A549 (cell line): ENCODE data around the gene KRT34. TPM values are rescaled to one million over a fixed set of nuclear protein-coding genes. Genes with fewer than 3 reads are reported as not detected.

ENCODE experiments used
- ATAC-seq, 2 experiments: fragments of 200-7000 bp in 1 of 2; fragments of >200 bp in 1 of 2; cut with Nextera tagmentation in 1 of 2; cut with Tn5 transposase in 1 of 2; 3 replicates each; pipeline versions ENCODE4 v1.8.0 to v1.9.1; 2018 to 2020; ENCODE audit warnings: mild to moderate bottlenecking in 1 of 2, moderate library complexity in 1 of 2
- CTCF ChIA-PET: fragments of 300-600 bp; sonication (Branson Sonifier 250); formaldehyde crosslinking; extraction: SDS; loops from one replicate; lab custom pipeline; 2021; ENCODE audit warnings: antibody characterized with exemption, inconsistent platforms; lab: Yijun Ruan, JAX
- POLR2A ChIA-PET: fragments of 350-600 bp; formaldehyde crosslinking; extraction: SDS; loops from one replicate; lab custom pipeline; 2021; ENCODE audit warnings: antibody characterized with exemption, inconsistent platforms; lab: Yijun Ruan, JAX
- DNase-seq, 2 experiments: peaks; one replicate each; pipeline versions ENCODE4 v3.0.0 to v3.0.0-alpha.2; 2011 to 2016; ENCODE audit warnings: low read depth in 1 of 2, low spot score in 1 of 2
- FAIRE-seq: peaks from 2 replicates; lab custom pipeline; 2011; peaks lifted over from hg19 to GRCh38; lab: Jason Lieb, UNC
- H3K27ac ChIP-seq, 2 experiments: fragments of >200 bp; sonication (Bioruptor Twin); formaldehyde crosslinking; 3 replicates each; pipeline ENCODE4 v1.5.1; 2016 to 2017
- H3K4me1 ChIP-seq: fragments of >200 bp; sonication (Bioruptor Twin); formaldehyde crosslinking; 3 replicates; pipeline ENCODE4 v1.6.1; 2016
- H3K4me2 ChIP-seq: fragments of >200 bp; sonication (Bioruptor Twin); formaldehyde crosslinking; 3 replicates; pipeline ENCODE4 v1.6.1; 2016
- H3K4me3 ChIP-seq: fragments of >200 bp; sonication (Bioruptor Twin); formaldehyde crosslinking; 3 replicates; pipeline ENCODE4 v1.5.1; 2016
- H3K9me3 ChIP-seq: fragments of >200 bp; sonication (Bioruptor Twin); formaldehyde crosslinking; 3 replicates; pipeline ENCODE4 v1.6.1; 2016
- ATOH8 ChIP-seq: fragments of 250-450 bp; sonication (Bioruptor Pico); IDR thresholded peaks from 2 replicates; pipeline ENCODE4 v1.5.0; 2020; ENCODE audit warnings: low read depth, mild to moderate bottlenecking, moderate library complexity
- CBX8 ChIP-seq: fragments of 200-600 bp; sonication (generic); IDR thresholded peaks from 2 replicates; pipeline ENCODE4 v1.6.1; 2016
- CHD4 ChIP-seq: fragments of 200-600 bp; sonication (generic); IDR thresholded peaks from 2 replicates; pipeline ENCODE4 v1.6.1; 2016; ENCODE audit warnings: antibody characterized with exemption, mild to moderate bottlenecking, borderline replicate concordance
- EHF ChIP-seq: fragments of 250-450 bp; sonication (Bioruptor Pico); IDR thresholded peaks from 2 replicates; pipeline ENCODE4 v1.5.0; 2020; ENCODE audit warnings: mild to moderate bottlenecking
- HDAC2 ChIP-seq: fragments of 200-600 bp; sonication (generic); IDR thresholded peaks from 2 replicates; pipeline ENCODE4 v1.6.1; 2016
- HES2 ChIP-seq: fragments of >200 bp; sonication (Bioruptor Twin); formaldehyde crosslinking; IDR thresholded peaks from 2 replicates; pipeline ENCODE4 v1.6.1; 2016
- HOXB13 ChIP-seq: fragments of 250-450 bp; sonication (Bioruptor Pico); IDR thresholded peaks from 2 replicates; pipeline ENCODE4 v1.5.0; 2020; ENCODE audit warnings: low read depth, mild to moderate bottlenecking, moderate library complexity
- HOXB5 ChIP-seq: fragments of 250-450 bp; sonication (Bioruptor Pico); IDR thresholded peaks from 2 replicates; pipeline ENCODE4 v1.5.0; 2020; ENCODE audit warnings: mild to moderate bottlenecking, moderate library complexity
- JUN ChIP-seq, 2 experiments: fragments of >200 bp; sonication (Bioruptor Twin); formaldehyde crosslinking; IDR thresholded peaks; 2 replicates in 1 of 2; 3 replicates in 1 of 2; pipeline ENCODE4 v1.6.1; 2016 to 2017
- JUNB ChIP-seq: fragments of >200 bp; sonication (Bioruptor Twin); formaldehyde crosslinking; IDR thresholded peaks from 2 replicates; pipeline ENCODE4 v1.6.1; 2016
- KDM5A ChIP-seq: fragments of 200-600 bp; sonication (generic); IDR thresholded peaks from 2 replicates; pipeline ENCODE4 v1.6.1; 2016; ENCODE audit warnings: antibody characterized with exemption, mild to moderate bottlenecking
- MAFK ChIP-seq: fragments of 450-650 bp; IDR thresholded peaks from 2 replicates; pipeline ENCODE4 v1.6.1; 2014; ENCODE audit not compliant: partially characterized antibody
- MAX ChIP-seq: IDR thresholded peaks from 2 replicates; pipeline ENCODE4 v1.6.1; 2012
- MAZ ChIP-seq: fragments of 150-350 bp; IDR thresholded peaks from 2 replicates; pipeline ENCODE4 v1.6.1; 2014; ENCODE audit warnings: antibody characterized with exemption, low read depth, low read length, borderline replicate concordance
- MYC ChIP-seq: IDR thresholded peaks from 2 replicates; pipeline ENCODE4 v1.6.1; 2012; ENCODE audit warnings: mild to moderate bottlenecking, inconsistent platforms, low read length, improper control_type of control experiment, borderline replicate concordance
- RAD21 ChIP-seq, 2 experiments: fragments of >200 bp in 1 of 2; sonication (Bioruptor Twin) in 1 of 2; formaldehyde crosslinking in 1 of 2; IDR thresholded peaks in 1 of 2; conservative IDR thresholded peaks in 1 of 2; 2 replicates in 1 of 2; 3 replicates in 1 of 2; pipeline ENCODE4 v1.6.1; 2012 to 2018; ENCODE audit warnings: inconsistent platforms in 1 of 2
- RFX5 ChIP-seq: fragments of 450-650 bp; IDR thresholded peaks from 2 replicates; pipeline ENCODE4 v1.7.1; 2014; ENCODE audit warnings: antibody characterized with exemption, mild to moderate bottlenecking, moderate library complexity
- SMC3 ChIP-seq: fragments of >200 bp; sonication (Bioruptor Twin); formaldehyde crosslinking; IDR thresholded peaks from 3 replicates; pipeline ENCODE4 v1.6.1; 2018; ENCODE audit warnings: inconsistent platforms
- TFCP2L1 ChIP-seq: fragments of 250-450 bp; sonication (Bioruptor Pico); IDR thresholded peaks from 2 replicates; pipeline ENCODE4 v1.5.0; 2021; ENCODE audit warnings: mild to moderate bottlenecking
- ZNF302 ChIP-seq: fragments of 250-450 bp; sonication (Bioruptor Pico); IDR thresholded peaks from 2 replicates; pipeline ENCODE4 v1.9.0; 2021; ENCODE audit warnings: inconsistent platforms, mild to moderate bottlenecking, moderate library complexity
- ZSCAN20 ChIP-seq: fragments of 250-450 bp; sonication (Bioruptor Pico); IDR thresholded peaks from 2 replicates; pipeline ENCODE4 v1.8.0; 2022; ENCODE audit warnings: mild to moderate bottlenecking, moderate library complexity
- WGBS: methylation state at CpG from one replicate; pipeline ENCODE4 v1.1.6; 2017; ENCODE audit errors: missing lambda C conversion rate; 5-methylcytosine and 5-hydroxymethylcytosine counted together
- polyA plus RNA-seq, 4 experiments: library from polyadenylated mRNA; depleted of rRNA in 3 of 4; stranded (reverse); fragments of >200 nt; fragmentation: RNase III in 1 of 4; extraction: RNeasy Plus Mini Kit Qiagen cat#74134 plus additional on column Dnase treatment in 1 of 4; gene quantifications; 2 replicates in 3 of 4; 3 replicates in 1 of 4; pipeline ENCODE4 v1.2.3, GENCODE V29; 2011 to 2017
- TF ChIP-seq, protein P1 (sequence below): IDR thresholded peaks from 2 replicates; pipeline ENCODE4 v1.6.1; 2012
- TF ChIP-seq, protein P2 (sequence below): fragments of >200 bp; sonication (Bioruptor Twin); formaldehyde crosslinking; IDR thresholded peaks from 3 replicates; pipeline ENCODE4 v1.5.1; 2016

KRT34 gene
- polyA plus RNA-seq, 2 of the 4 experiments (the other 2 are of a cell fraction), result 0.09 to 0.23 TPM

DNA sequence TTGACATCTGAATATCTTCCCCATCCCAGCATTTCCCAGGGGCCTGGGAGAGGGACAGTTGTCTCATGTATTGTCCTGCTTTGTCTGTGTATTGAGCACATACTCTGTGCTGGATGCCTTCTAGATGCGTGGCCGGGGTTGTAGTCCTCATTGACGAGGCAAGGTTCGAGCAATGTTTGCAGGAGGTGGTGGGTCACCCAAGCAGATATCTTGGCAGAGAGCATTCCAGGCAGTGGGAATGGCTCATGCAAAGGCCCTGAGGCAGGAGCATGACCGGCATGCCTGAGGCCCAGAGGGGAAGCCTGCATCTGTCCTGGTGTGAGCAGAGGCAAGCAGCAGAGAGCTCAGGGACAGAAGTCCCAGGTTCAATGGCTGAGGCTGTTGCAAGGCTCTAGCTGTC is 49.0 kb downstream of the KRT34 start (continued):
- TF ChIP-seq RFX5 (no peak), HDAC2 (no peak)
- TF ChIP-seq, all 56 proteins: peak for 0

- DNase-seq (no peak), ATAC-seq (no peak), FAIRE-seq (no peak)
- ChIA-PET CTCF (interaction anchor here (0.9 to 5.5 kb wide), 9 partner anchors 10 to 475 kb away, joined by 3 to 40 read pairs (median 16); no protein-coding TSS in a partner anchor), POLR2A (no interaction called here)
- Histone ChIP-seq H3K4me3 (no peak overlapping the region), H3K4me2 (no peak overlapping the region), H3K4me1 (no peaks in the 10 kb centered on the region), H3K9me3 (no peaks in the 10 kb centered on the region), H3K27ac (no peak overlapping the region)
- no peak for TF ChIP-seq TFCP2L1
- no peak for TF ChIP-seq RAD21 (conservative IDR thresholded peaks at IDR 0.05 in 1 of 2, IDR thresholded peaks at IDR 0.05 in 1 of 2)
- no peak for TF ChIP-seq ATOH8 (CRISPR knock-in tag)
- no peak for TF ChIP-seq CHD4
- TF ChIP-seq MAFK, result no peak
- TF ChIP-seq RFX5, result no peak
- TF ChIP-seq HES2, result no peak
- TF ChIP-seq MYC, result no peak
- no peak for TF ChIP-seq HOXB13 (CRISPR knock-in tag)
- TF ChIP-seq ZNF302 (CRISPR knock-in tag), result no peak
- TF ChIP-seq SMC3, result no peak
- TF ChIP-seq CBX8, result no peak
- TF ChIP-seq EHF (CRISPR knock-in tag), result no peak
- WGBS, result 55% methylated on average over 2 of the region's 2 CpGs
These were observed 49.9 kb downstream of the KRT34 start for GRCh38 chr17:41332239-41332638.

DNA sequence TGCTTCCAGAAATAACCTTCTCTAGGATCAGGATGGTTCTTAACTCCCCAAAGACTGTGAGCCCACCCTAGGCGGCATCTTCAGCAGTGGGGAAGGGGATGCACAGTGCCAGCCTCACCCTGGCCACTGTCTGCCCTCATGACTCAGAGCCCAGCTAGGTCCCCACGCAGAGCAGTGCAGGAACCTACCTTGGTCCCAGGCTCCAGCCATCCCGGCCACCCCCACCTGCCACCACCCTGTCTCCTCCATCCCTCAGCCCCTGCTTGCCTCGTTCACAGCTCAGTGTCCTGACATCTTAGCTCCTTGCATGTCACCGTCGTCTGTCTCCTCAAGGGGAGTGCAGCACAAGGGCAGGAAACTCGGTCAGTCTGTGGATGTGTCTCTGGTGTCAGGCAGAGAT is 50.5 kb downstream of the KRT34 start:
- no peak for DNase-seq
- ChIA-PET CTCF (interaction anchor here (0.9 to 5.5 kb wide), 12 partner anchors 10 to 475 kb away, joined by 3 to 40 read pairs (median 10); partner anchors contain the start of gene KRTAP16-1), POLR2A (no interaction called here)
- Histone ChIP-seq H3K4me2 (no peak overlapping the region), H3K27ac (no peak overlapping the region), H3K4me1 (no peaks in the 10 kb centered on the region), H3K9me3 (no peaks in the 10 kb centered on the region), H3K4me3 (no peak overlapping the region)
- FAIRE-seq, result no peak
- TF ChIP-seq ZSCAN20 (no peak), KDM5A (no peak), RFX5 (no peak), JUN (IDR thresholded peaks at IDR 0.05) (no peak), ATOH8 (CRISPR knock-in tag) (no peak)
- TF ChIP-seq, protein P1, sequence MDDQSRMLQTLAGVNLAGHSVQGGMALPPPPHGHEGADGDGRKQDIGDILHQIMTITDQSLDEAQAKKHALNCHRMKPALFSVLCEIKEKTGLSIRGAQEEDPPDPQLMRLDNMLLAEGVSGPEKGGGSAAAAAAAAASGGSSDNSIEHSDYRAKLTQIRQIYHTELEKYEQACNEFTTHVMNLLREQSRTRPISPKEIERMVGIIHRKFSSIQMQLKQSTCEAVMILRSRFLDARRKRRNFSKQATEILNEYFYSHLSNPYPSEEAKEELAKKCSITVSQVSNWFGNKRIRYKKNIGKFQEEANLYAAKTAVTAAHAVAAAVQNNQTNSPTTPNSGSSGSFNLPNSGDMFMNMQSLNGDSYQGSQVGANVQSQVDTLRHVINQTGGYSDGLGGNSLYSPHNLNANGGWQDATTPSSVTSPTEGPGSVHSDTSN, result no peak
- ATAC-seq, result no peak
- WGBS, result 58% methylated on average over 7 of the region's 7 CpGs

DNA sequence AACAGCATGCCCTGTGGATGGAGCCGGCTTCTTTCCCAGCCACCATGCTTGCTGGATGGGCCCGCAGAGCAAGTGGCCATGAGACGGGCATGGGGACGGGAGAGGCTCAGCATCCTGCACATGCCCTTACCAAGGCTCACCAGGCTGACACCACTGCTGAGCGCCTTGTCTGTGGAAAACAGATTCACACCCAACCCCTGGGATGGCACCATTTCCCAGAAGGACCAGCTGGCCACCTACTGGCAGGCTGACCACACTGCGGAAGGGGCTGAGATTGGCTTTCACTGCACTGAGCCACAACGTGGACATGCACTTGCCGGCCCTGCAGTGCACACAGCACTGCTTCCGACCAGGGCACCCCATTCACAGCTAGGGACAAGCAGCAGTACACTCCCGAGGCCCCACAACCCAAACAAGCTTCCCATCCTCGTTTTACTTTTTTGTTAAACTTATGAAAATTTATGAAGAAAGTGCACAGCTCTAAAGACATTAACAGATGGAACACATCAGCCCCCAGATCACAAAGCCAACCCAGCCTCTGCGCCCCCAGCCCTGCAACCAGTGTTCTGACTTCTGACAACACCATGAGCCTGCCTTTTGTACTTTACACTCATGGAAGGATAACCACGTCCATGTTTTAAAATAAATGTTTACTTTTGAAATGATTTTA is 52.7 kb downstream of the KRT34 start:
- peak; percentile 78 to 79 for DNase-seq
- no peak overlapping the region for H3K4me2 ChIP-seq
- CTCF ChIA-PET, result interaction anchor here (0.6 to 5.5 kb wide), 56 partner anchors 7 to 727 kb away, joined by 3 to 40 read pairs (median 4); partner anchors contain the start of genes KRTAP16-1, KRTAP17-1 and KRTAP29-1
- FAIRE-seq, result peak; percentile 86
- TF ChIP-seq HOXB5 (CRISPR knock-in tag), result no peak
- TF ChIP-seq MAZ, result 0 out of 2 replicates have a peak, but pooled peaks have one; percentile 26
- TF ChIP-seq JUN (IDR thresholded peaks at IDR 0.05), result no peak
- TF ChIP-seq JUNB, result no peak
- peak; percentile 65 for TF ChIP-seq MAX
- peak; percentile 88 to 95 for TF ChIP-seq RAD21 (conservative IDR thresholded peaks at IDR 0.05 in 1 of 2, IDR thresholded peaks at IDR 0.05 in 1 of 2)
- TF ChIP-seq, protein P2, sequence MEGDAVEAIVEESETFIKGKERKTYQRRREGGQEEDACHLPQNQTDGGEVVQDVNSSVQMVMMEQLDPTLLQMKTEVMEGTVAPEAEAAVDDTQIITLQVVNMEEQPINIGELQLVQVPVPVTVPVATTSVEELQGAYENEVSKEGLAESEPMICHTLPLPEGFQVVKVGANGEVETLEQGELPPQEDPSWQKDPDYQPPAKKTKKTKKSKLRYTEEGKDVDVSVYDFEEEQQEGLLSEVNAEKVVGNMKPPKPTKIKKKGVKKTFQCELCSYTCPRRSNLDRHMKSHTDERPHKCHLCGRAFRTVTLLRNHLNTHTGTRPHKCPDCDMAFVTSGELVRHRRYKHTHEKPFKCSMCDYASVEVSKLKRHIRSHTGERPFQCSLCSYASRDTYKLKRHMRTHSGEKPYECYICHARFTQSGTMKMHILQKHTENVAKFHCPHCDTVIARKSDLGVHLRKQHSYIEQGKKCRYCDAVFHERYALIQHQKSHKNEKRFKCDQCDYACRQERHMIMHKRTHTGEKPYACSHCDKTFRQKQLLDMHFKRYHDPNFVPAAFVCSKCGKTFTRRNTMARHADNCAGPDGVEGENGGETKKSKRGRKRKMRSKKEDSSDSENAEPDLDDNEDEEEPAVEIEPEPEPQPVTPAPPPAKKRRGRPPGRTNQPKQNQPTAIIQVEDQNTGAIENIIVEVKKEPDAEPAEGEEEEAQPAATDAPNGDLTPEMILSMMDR, result peak; percentile 73
- TF ChIP-seq SMC3, result peak; percentile 89
- TF ChIP-seq, all 56 proteins: peak for 5
- ATAC-seq, result peak; percentile 75 to 95
- POLR2A ChIA-PET, result interaction anchor here (0.6 to 1.0 kb wide), 3 partner anchors 219 to 425 kb away, joined by 3 to 9 read pairs (median 5); no protein-coding TSS in a partner anchor
- 39% methylated on average over 11 of the region's 13 CpGs for WGBS
- peak overlapping the region in 1 of 2 experiments; percentile 44; a peak in 1 of 6 replicates for H3K27ac ChIP-seq
- no peaks in the 10 kb centered on the region for H3K9me3 ChIP-seq
- H3K4me3 ChIP-seq, result no peak overlapping the region
- no peaks in the 10 kb centered on the region for H3K4me1 ChIP-seq
